Activated CD4-positive, alpha-beta T cell treated with anti-CD3 and anti-CD28 coated beads for 24 hours (primary cell): ENCODE data around the gene HNF1A.
"Not testable (repeated sequence)": the region's sequence is repeated elsewhere in the genome, so short reads cannot be mapped to it uniquely, and the experiment has no call there.

Experiments
- DNase-seq, 2 donors: peaks; one replicate each; pipeline ENCODE4 v3.0.0-alpha.2; 2020; ENCODE audit warnings: low read depth in 2 of 2

HNF1A gene, protein sequence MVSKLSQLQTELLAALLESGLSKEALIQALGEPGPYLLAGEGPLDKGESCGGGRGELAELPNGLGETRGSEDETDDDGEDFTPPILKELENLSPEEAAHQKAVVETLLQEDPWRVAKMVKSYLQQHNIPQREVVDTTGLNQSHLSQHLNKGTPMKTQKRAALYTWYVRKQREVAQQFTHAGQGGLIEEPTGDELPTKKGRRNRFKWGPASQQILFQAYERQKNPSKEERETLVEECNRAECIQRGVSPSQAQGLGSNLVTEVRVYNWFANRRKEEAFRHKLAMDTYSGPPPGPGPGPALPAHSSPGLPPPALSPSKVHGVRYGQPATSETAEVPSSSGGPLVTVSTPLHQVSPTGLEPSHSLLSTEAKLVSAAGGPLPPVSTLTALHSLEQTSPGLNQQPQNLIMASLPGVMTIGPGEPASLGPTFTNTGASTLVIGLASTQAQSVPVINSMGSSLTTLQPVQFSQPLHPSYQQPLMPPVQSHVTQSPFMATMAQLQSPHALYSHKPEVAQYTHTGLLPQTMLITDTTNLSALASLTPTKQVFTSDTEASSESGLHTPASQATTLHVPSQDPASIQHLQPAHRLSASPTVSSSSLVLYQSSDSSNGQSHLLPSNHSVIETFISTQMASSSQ

DNA sequence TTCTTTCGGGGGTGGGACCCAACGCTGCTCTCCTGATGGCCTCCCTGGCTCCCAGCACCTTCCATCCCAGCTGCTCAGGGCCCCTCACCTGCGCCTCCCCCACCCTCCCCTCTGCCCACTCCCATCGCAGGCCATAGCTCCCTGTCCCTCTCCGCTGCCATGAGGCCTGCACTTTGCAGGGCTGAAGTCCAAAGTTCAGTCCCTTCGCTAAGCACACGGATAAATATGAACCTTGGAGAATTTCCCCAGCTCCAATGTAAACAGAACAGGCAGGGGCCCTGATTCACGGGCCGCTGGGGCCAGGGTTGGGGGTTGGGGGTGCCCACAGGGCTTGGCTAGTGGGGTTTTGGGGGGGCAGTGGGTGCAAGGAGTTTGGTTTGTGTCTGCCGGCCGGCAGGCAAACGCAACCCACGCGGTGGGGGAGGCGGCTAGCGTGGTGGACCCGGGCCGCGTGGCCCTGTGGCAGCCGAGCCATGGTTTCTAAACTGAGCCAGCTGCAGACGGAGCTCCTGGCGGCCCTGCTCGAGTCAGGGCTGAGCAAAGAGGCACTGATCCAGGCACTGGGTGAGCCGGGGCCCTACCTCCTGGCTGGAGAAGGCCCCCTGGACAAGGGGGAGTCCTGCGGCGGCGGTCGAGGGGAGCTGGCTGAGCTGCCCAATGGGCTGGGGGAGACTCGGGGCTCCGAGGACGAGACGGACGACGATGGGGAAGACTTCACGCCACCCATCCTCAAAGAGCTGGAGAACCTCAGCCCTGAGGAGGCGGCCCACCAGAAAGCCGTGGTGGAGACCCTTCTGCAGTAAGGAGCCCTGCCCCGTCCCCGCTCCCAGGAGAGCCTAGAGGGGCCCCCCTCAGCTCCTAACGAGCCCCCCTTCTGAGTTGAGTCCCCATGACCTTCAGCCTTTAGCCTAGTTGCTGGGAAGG is at the start of gene HNF1A:
Gene HNF1A, plus strand, starts transcription at position 248 of the 924 bp plus-strand sequence. Its CDS starts 226 bp downstream, at position 474.
- DNase-seq = no peak

DNA sequence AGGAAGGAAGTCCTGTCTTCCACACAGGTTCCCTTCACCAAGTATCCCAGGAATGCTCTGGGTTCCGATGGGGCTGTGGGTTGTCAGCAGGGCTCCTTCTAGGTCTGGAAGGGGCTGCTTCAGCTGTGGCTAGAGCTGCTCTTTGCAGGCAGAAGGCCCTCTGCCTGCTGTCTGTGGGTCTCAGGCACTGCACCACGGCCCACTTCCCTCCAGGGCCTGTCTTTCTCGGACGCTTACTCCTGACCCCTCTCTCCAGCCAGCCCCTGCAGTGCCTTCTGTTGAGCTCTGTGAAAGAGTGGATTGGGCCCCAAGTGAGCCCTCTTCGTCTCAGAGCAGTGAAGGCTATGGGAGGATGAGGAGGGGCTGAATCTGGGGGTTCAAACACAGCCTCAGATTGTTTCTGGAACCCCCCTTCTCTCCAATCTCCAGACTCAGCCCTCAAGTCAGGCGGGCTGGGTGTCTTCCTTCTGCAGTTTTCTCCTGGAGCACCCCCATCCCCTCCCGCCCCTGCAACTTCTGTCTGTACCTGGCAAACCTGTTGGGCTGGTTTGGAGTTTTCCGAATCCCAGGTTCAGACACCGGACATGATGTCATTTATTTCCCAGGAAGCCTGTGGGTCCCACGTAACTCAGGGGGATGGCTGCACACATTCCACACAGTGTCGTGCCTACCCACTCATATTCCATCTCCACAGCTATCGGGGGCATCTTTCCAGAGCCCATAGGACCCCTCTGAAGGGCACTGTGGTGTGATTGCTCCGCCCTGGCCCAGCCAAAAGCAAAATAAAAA is 49.3 kb upstream of the HNF1A start:
- DNase-seq = no peak

DNA sequence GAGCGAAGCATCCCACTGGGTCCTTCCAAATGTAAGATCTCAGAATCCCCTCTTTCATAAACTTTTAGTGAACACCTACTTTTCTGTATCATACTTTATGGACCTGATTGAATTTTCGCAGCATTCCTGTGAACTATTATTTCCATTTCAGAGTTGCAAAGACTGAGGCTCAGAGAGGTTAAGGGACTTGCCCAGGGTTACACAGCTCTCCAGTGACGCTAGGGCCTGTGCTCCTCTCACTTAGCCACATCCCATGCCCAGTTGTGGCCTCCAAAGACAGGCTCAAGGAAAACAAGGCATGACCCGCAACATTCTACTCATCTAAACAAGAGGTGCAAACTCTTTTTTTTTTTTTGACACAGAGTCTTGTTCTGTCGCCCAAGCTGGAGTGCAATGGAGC is 48.3 kb upstream of the HNF1A start:
- no peak for DNase-seq

DNA sequence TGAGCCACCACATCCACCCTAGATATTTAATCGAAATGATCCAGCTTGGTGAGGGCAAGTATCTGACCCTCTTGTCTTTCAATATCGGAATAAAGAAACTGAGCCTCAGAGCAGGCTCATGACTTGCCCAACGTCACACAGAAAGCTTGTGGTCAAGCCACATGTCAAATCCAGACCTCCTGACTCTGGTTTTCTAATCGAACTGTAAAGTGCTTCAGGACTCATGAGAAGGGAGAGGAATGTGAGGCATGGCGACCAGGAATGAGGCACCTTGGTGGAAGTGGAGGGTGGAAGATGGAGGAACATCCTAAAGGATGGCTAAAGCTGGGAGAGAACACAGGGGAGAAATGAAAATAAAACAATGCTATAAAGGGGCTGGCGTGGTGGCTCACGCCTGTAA is 46.3 kb upstream of the HNF1A start:
- DNase-seq = no peak

DNA sequence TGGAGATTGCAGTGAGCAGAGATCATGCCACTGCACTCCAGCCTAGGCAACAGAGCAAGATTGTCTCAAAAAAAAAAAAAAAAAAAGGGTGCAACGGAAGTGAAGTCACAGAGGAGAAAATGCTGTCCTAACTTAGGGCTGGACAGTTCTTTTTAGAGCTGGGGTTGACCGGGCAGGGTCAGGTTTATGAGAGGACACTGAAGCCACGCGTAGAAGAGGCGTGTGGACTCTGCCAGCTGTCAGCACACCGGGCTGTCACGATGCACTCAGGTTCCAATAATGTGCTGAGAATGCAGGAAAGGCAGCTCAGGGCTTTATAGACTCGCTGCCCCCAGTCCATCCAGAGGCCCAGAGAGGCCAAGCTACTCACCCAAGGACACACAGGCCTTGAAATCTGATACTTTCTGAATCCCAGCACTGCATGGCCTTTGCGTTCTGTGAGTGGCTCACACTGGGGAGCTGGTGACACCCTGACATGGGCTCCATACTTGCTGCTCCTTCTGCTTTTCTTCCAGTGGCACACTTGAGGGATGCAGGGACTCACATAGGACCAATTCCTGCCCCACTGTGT is 45.3 kb upstream of the HNF1A start:
- no peak for DNase-seq

DNA sequence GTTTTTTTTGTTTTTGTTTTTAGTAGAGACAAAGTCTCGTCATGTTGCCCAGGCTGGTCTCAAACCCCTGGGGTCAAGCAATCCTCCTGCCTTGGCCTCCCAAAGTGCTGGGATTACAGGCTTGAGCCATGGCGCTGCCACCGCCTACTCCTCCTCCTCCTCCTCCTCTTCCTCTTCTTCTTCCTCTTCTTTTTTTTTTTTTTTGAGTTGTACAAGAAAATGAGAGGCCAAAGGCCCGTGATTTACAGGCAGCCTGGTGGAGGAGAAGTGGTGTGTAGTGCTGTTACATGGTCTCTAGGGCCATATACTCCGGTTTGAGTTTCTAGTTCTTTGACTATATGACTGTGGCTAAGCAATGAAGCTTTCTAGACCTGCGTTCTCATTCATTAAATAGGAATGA is 44.6 kb upstream of the HNF1A start:
- no peak for DNase-seq

DNA sequence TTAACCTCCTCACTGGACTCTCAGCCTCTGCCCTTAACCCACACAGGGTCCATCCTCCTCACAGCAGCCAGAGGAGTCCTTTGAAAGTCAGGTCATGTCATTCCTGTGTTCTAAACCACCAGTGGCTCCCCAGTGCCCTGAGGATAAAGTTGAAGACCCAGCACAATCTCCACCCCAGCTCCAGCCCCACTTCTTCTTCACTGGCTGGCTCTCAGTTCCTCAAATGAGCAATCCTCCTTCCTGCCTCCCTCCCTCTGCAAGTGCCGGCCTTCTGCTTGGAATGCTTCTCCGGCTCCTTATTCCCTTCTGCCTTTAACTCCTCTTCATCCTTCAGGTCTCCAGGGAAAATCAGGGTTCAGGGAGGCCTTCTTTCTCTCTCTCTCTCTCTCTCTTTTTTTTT is 42.1 kb upstream of the HNF1A start:
- no peak for DNase-seq

DNA sequence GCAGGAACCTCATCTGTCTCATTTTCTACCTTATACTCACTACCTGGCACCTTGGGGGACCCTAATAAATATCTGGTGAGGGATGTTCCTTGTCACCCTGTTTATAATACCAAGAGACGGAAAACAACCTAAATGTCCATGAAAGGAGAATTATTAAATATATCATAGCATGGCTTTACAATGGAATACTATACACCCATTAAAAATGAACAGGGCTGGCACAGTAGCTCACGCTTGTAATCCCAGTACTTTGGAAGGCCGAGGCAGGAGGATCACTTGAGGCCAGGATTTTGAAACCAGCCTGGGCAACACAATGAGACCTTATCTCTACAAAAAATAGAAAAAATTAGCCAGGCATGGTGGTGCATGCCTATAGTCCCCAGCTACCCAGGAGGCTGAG is 39.8 kb upstream of the HNF1A start:
- no peak for DNase-seq

DNA sequence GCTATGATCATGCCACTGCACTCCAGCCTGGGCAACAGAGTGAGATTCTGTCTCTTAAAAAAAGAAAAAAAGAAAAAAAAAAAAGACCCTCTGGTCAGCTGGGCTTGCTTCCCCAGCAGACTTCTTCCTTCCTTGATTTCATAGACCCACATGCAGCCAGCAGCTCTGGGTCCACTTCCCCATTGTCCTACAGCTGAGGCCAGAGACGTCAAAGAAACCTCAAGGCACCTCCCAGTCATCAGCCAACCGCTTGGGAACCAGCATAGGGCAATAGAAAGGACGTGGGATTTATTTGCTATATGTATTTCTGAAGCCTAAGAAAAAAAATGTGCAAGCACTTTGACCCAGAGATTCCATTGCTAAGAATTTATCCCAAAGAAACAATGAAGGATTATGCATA is 38.8 kb upstream of the HNF1A start:
- DNase-seq = no peak

DNA sequence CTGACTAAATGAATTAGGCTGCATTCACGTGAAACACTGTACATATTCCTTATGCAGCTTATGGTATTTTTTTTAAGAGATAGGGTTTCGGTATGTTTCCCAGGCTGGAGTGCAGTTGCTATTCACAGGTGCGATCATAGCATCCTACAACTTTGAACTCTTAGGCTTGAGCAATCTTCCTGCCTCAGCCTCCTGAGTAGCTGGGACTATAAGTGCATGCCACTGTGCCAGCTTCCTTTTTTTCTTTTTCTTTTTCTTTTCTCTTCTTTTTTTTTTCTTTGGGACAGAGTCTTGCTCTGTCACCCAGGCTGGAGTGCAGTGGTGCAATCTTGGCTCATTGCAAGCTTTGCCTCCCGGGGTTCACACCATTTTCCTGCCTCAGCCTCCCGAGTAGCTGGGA is 38.3 kb upstream of the HNF1A start:
- DNase-seq = no peak

DNA sequence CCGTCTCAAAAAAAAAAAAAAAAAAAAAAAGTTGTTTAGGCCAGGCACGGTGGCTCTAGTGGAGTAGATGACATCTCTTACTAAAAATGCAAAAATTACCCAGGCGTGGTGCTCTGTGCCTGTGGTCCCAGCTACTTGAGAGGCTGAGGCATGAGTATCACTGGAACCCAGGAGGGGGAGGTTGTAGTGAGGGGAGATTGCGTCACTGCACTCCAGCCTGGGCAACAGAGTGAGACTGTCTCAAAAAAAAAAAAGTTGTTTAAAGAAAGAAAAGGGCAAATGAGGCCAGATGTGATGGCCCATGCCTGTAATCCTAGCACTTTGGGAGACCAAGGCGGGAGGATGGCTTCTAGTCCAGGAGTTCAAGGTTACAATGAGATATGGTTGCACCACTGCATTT is 37.5 kb upstream of the HNF1A start:
- DNase-seq = no peak

DNA sequence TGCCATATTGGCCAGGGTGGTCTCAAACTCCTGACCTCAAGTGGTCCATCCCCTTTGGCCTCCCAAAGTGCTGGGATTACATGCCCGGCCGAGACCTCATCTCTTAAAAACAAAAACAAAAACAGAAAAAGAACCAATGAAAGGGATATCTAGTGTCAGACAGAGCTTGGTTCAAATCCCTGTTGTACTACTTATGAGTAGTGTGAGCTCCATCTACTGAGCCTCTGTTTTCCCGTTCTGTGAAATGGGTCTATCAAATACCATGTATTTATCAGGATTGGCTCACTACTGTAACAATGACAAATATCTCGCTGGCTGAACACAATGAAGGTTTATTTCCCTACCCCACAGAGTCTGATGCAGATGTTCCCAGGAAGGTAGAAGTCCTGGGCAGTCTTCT is 36.9 kb upstream of the HNF1A start:
- DNase-seq = no peak

DNA sequence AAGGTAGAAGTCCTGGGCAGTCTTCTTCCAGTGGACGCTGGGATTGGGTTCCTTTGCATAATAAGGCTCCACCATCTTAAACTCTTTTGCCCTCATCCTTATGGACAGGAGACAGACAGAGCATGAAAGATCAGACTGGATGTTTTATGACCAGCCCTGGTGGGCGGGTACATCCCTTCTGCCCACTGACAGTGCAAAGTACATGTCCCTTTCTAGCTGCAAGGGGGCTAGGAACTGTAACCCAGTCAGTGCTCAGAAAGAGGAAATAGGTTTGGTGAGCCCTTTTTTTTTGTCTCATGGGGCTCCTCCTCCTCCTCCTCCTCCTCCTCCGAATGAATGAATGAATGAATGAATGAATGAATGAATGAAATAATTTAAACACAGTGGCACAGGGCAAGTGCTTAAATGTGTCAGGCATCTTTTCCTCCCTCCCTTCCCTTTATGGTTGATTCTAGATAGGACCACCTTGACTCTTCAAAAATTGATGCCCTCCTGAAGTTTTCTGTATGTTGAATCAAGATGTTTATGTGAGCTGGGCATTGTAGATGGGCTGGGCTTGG is 36.4 kb upstream of the HNF1A start:
- DNase-seq = no peak

DNA sequence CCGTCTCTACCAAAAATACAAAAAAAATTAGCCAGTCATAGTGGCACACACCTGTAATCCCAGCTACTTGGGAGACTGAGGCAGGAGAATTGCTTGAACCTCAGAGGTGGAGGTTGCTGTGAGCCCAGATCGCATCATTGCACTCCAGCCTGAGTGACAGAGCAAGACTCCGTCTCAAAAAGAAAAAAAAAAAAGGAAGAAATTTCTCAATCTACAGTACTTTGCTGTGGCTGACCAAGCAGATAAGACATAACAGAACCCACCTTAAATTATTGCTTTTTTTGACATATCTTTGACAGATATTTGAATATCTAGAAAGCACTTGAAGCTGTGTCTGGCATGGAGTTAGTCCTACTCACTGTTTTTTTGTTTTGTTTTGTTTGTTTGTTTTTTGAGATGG is 34.9 kb upstream of the HNF1A start:
- DNase-seq = no peak

DNA sequence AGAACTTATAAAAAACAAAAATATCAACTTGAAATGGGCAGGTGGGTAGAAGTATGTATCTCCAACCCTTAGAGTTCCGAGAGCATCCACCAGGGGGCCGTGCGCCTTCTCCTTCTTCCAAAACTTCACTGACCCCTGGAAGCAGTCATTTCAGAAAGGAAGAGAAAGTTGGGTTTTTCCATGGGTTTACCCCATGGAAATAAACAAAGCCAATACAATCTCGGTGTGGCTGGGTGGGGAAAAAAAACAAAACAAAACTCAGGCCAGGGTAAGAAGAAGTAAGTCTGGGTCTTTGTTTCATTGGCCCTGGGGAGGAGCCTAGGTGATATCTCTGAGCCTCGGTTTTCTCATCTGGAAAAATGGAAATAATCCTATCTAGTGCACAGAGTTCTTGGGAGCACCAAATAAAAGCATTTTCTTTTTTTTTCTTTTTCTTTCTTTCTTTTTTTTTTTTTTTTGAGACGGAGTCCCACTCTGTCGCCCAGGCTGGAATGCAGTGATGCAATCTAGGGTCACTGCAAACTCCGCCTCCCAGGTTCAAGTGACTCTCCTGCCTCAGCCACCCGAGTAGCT is 33.6 kb upstream of the HNF1A start:
- peak; percentile 54 to 68 for DNase-seq

DNA sequence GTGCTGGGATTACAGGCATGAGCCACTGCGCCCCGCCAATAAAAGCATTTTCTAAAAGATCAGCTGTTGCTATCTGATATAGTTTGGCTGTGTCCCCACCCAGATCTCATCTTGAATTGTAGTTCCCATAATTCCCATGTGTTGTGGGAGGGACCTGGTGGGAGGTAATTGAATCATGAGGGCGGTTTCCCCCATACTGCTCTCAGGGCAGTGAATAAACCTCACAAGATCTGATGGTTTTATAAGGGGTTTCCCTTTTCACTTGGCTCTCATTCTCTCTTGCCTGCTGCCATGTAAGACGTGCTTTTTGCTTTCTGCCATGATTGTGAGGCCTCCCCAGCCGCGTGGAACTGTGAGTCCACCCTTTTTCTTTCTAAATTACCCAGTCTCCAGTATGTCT is 32.8 kb upstream of the HNF1A start:
- not testable (repeated sequence) for DNase-seq

DNA sequence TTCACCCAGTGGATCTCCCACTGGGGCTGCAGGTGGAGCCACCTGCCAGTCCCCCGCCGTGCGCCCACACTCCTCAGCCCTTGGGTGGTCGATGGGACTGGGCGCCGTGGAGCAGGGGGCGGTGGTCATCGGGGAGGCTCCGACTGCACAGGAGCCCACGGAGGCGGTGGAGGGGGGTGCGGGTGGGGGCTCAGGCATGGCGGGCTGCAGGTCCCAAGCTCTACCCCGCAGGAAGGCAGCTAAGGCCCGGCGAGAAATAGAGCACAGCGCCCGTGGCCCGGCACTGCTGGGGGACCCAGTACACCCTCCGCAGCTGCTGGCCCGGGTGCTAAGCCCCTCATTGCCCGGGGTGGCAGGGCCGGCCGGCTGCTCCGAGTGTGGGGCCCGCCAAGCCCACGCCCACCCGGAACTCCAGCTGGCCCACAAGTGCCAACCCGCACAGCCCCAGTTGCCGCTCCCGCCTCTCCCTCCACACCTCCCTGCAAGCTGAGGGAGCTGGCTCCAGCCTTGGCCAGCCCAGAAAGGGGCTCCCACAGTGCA is 28.0 kb upstream of the HNF1A start:
- not testable (repeated sequence) for DNase-seq

DNA sequence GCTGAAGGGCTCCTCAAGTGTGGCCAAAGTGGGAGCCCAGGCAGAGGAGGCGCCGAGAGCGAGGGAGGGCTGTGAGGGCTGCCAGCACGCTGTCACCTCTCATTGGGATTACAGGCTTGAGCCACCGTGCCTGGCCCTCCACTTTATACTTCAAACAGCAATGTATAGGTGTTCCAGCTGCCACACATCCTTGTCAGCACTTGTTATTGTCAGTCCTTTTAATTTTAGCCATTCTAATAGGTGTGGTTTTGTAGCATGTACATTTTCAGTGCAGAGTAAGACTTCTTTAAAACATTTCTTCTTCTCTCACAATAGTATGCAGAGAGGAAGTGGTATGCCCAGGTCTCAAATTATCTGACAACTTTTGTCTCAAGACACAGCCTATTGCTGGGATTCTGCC is 27.5 kb upstream of the HNF1A start:
- DNase-seq = no peak

DNA sequence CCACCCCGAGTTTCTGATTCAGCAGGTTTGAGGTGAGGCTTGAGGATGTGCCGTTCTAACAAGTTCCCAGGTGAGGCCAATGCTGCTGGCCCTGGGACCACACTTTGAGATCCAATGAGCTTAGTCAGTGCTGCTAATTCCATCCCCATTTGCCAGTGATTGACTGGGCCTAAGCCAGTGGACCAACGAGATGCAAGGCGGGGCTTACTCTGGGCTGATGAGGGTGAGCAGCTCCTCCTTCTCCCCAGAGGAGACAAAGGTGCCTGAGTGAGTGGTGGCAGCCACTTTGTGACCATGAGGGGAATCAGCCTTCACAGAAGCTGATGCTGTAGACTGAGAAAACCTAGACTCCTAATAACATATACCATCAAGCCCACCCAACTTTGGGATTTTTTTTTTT is 23.1 kb upstream of the HNF1A start:
- DNase-seq = no peak

DNA sequence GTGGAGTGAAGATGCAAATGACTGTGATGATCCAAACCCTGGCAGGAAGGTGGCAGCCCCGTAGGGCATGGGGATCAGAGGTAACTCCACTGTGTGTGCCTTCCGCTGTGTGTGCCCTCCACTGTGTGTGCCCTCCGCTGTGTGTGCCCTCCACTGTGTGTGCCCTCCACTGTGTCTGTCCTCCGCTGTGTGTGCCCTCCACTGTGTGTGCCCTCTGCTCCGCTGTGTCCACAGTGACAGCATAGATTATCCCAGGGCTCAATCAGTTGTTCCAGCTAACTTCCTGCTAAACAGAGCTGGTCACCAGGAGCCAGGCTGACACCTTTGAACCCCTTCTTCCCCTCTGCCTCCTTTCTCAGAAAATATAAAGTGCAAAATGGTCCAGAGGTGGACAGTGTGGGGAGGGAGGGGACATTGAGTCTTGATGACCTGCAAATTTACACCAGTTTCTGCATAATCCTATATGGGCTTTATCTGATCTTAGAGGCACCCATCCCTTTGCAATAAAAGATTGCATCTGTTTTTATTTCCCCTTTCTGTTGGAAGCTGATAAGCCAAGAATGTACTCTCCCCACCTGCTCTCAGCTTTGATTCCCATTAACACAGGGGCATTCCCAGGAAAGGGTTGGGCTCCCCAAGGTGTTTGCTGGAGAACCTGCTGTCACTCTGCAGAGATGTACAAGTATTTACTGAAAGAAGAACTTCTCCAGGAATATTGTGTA is 21.6 kb upstream of the HNF1A start:
- DNase-seq = no peak
